Measurements from ENCODE around the gene TDRKH. TPM values are rescaled to one million over a fixed set of nuclear protein-coding genes. Genes with fewer than 3 reads are reported as not detected.

Gene TDRKH
- total RNA-seq: 12.3 TPM
- long read RNA-seq, transcript TDRKH-203 (13 exons, 2,824 nt): major isoform, 8 of 35 reads
- long read RNA-seq, transcript TDRKH-207 (13 exons, 2,768 nt): minor isoform, 6 of 35 reads
- long read RNA-seq, partial matches to known transcripts: 2 of 35 reads
- long read RNA-seq, other reads (novel, unspliced or antisense): 18 of 35 reads

- Histone ChIP-seq H3K36me3 (no peaks in the 10 kb centered on the region), H3K4me3 (peak within 1 kb of the TSS; percentile 88), H3K27ac (peak within 1 kb of the TSS; percentile 60), H3K4me1 (peaks cover 14% of the 10 kb centered on the region), H3K9me3 (no peaks in the 10 kb centered on the region), H3K27me3 (ENCODE audit: low read depth) (no peaks in the 10 kb centered on the region)
- peak; percentile 100 for ATAC-seq
- peak; percentile 35 for TF ChIP-seq CTCF (IDR thresholded peaks at IDR 0.05)
- DNase-seq: peak; percentile 98
- intact Hi-C loops (cut with DNase I): no loop called here
Measured at GRCh38 chr1:151790071-151790939, at the start of gene TDRKH. Gene TDRKH, minus strand, starts transcription at chr1:151790500. Its CDS starts 7,478 bp downstream, at chr1:151783022.

- Histone ChIP-seq H3K36me3 (no peaks in the 10 kb centered on the region), H3K27ac (peak within 1 kb of the TSS; percentile 63), H3K9me3 (no peaks in the 10 kb centered on the region), H3K27me3 (ENCODE audit: low read depth) (peaks cover 27% of the 10 kb centered on the region), H3K4me3 (peak within 1 kb of the TSS; percentile 52), H3K4me1 (peaks cover 27% of the 10 kb centered on the region)
- DNase-seq: peak; percentile 68
- no peak for TF ChIP-seq CTCF (IDR thresholded peaks at IDR 0.05)
- intact Hi-C loops (cut with DNase I): no loop called here
- peak; percentile 69 for ATAC-seq
Measured at GRCh38 chr1:151839457-151840403, 49.4 kb upstream of the TDRKH start, which contains the start of gene C2CD4D. Gene C2CD4D, minus strand, starts transcription at chr1:151839820. Its CDS starts 831 bp downstream, at chr1:151838989.

GRCh38 chr1:151839082-151839412, 48.7 kb upstream of the TDRKH start:
- intact Hi-C loops (cut with DNase I): no loop called here
- no peak for TF ChIP-seq CTCF (IDR thresholded peaks at IDR 0.05)
- ATAC-seq (no peak), DNase-seq (no peak)
- H3K36me3 ChIP-seq: no peaks in the 10 kb centered on the region
- peaks cover 27% of the 10 kb centered on the region for H3K4me1 ChIP-seq
- H3K27me3 ChIP-seq (ENCODE audit: low read depth): peaks cover 27% of the 10 kb centered on the region
- H3K27ac ChIP-seq: peak overlapping the region; percentile 58
- no peaks in the 10 kb centered on the region for H3K9me3 ChIP-seq
- peak overlapping the region; percentile 52 for H3K4me3 ChIP-seq

- Histone ChIP-seq H3K4me1 (peaks cover 28% of the 10 kb centered on the region), H3K9me3 (no peaks in the 10 kb centered on the region), H3K27me3 (ENCODE audit: low read depth) (peaks cover 27% of the 10 kb centered on the region), H3K4me3 (peak overlapping the region; percentile 52), H3K27ac (peak overlapping the region; percentile 58), H3K36me3 (no peaks in the 10 kb centered on the region)
- no peak for TF ChIP-seq CTCF (IDR thresholded peaks at IDR 0.05)
- ATAC-seq (peak; percentile 31 to 32), DNase-seq (no peak)
- intact Hi-C loops (cut with DNase I): no loop called here
Measured at GRCh38 chr1:151838222-151839081, 48.2 kb upstream of the TDRKH start.

Data from lower lobe of right lung (tissue), 2 donors.